NT2/D1 (cell line): ENCODE measurements around the gene PARP8.

Experiments used
- DNase-seq: peaks from one replicate; pipeline ENCODE4 v3.0.0-alpha.2; 2011; ENCODE audit warnings: low read depth, low spot score
- H3K27me3 ChIP-seq: 2 replicates; pipeline ENCODE4 v1.6.0; 2011; ENCODE audit warnings: mild to moderate bottlenecking; ENCODE audit not compliant: insufficient read length, insufficient read depth
- H3K36me3 ChIP-seq: 2 replicates; pipeline ENCODE4 v1.6.1; 2011; ENCODE audit warnings: mild to moderate bottlenecking, low read length, mixed read lengths; ENCODE audit not compliant: insufficient read depth, insufficient read length
- H3K4me1 ChIP-seq: 2 replicates; pipeline ENCODE4 v1.5.1; 2011; ENCODE audit not compliant: insufficient read depth, insufficient read length
- H3K4me3 ChIP-seq: 2 replicates; pipeline ENCODE4 v1.5.1; 2011; ENCODE audit warnings: low read depth; ENCODE audit not compliant: insufficient read length
- H3K9ac ChIP-seq: 2 replicates; pipeline ENCODE4 v1.6.0; 2011; ENCODE audit warnings: low read depth; ENCODE audit not compliant: insufficient read length
- H3K9me3 ChIP-seq: 2 replicates; pipeline ENCODE4 v1.5.1; 2011; ENCODE audit warnings: mild to moderate bottlenecking, low read length; ENCODE audit not compliant: insufficient read depth
- SUZ12 ChIP-seq: IDR thresholded peaks from 2 replicates; pipeline ENCODE4 v1.6.1; 2011; ENCODE audit not compliant: insufficient read length, insufficient read depth; ENCODE audit errors: extremely low read depth
- YY1 ChIP-seq: IDR thresholded peaks from 2 replicates; pipeline ENCODE4 v1.6.1; 2011; ENCODE audit not compliant: insufficient read length, insufficient read depth
- ZNF274 ChIP-seq: IDR thresholded peaks from 2 replicates; pipeline ENCODE4 v1.6.1; 2011; ENCODE audit warnings: mild to moderate bottlenecking, low read depth, low read length

Gene PARP8

DNA sequence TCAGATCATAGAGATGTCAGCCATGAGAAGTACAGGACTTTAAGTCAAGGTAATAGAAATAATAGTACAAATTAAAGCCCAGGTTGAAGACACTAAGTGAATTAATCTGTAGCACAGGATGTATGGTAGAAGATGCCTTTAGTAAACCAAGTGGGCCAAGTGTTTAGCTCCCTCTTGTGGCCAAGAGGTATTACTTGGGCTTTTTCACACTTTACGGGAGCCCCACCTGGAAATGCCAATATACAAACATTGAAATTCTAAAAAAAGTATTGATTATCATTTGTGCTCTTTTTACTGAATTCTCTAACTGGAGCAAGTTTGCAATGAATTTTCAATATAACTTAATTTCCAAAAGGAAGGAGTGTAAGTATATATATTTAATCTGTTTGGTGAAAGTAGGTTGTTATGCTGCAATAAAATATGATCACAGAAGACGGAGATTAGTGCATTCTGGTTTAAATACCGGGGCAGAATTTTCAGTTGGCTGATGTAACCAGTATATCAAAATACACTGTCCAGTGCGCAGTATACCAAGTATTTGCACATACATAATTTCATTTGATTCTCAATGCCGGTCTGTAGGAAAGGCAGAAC is 84.7 kb downstream of the PARP8 start:
- Histone ChIP-seq H3K9ac (no peak overlapping the region), H3K4me3 (no peak overlapping the region), H3K9me3 (no peaks in the 10 kb centered on the region), H3K27me3 (no peaks in the 10 kb centered on the region), H3K4me1 (no peaks in the 10 kb centered on the region), H3K36me3 (no peaks in the 10 kb centered on the region)
- DNase-seq: peak; percentile 9
- TF ChIP-seq YY1 (no peak), SUZ12 (no peak), ZNF274 (no peak)

DNA sequence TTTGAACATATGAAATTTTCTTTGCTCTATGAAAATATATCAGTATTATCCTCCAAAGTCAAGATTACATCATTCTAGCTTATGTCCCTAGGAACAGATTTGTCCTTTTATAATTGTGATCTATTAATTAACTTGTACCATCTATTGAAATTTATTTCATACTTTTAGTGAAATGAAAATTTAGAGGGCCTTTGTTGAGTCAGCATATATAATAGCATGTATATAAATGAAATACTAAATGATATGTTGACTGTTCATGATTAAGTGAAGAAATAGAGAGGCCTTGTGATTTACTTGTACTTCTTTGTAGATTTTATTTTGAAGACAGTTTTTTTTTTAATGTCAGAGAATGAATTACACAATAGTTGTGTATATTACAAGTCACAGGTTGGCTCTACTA is 86.4 kb downstream of the PARP8 start:
- TF ChIP-seq SUZ12 (no peak), YY1 (no peak), ZNF274 (no peak)
- Histone ChIP-seq H3K27me3 (no peaks in the 10 kb centered on the region), H3K9me3 (no peaks in the 10 kb centered on the region), H3K9ac (no peak overlapping the region), H3K4me3 (no peak overlapping the region), H3K4me1 (no peaks in the 10 kb centered on the region), H3K36me3 (no peaks in the 10 kb centered on the region)
- DNase-seq: no peak

DNA sequence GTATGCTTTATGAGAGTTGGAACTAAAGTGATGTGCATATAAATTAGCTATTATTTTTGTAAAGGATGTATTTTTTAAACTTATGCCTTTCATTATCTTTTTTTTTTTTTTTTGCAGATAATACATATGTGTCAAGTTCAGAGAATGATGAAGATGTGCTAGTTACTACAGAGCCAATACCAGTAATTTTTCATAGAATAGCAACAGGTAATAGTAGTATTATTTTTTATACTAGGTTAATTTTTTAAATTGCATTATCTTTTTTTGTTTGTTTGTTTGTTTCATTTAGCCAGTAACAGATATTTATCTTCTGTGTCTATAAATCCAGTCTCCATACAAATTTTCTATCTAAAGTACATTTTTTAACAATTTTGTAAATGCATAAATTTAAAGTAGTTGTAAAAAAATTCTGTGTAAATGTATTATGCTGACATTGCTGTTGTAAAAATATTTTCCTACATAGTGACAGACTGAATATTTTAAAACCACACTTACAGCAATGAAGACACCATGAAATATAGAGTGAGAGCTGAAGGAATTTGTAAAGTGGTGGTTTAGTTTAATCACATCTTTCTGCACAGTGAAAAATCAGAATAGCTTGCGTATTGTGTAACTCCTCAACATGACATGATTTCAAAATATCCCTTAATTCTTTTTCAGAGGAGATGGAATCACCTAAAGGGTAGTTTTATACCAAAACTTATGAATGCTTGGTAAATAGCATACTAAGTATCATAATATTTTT is 93.3 kb downstream of the PARP8 start:
- no peaks in the 10 kb centered on the region for H3K27me3 ChIP-seq
- DNase-seq: no peak
- no peak overlapping the region for H3K4me3 ChIP-seq
- no peaks in the 10 kb centered on the region for H3K9me3 ChIP-seq
- no peak for TF ChIP-seq ZNF274
- TF ChIP-seq YY1: no peak
- H3K4me1 ChIP-seq: no peaks in the 10 kb centered on the region
- no peak overlapping the region for H3K9ac ChIP-seq
- no peaks in the 10 kb centered on the region for H3K36me3 ChIP-seq

DNA sequence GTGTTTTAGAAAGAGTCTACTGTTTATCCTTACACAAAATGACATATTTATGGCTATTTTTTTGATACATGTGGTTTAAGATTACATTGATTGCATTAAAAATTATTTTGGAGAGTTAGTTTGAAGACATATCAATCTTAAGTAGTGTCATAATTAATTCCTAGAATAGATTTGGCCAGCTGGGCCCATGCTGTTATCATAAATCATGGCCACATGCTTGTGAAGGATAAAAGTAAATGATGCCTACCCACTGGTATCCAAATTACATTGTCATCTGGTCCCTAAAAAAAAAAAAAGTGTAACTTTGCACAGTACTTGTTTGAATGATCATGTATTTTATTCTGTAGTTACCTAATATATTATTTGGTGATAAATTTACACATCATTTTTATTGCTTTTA is 96.9 kb downstream of the PARP8 start:
- Histone ChIP-seq H3K4me3 (no peak overlapping the region), H3K9ac (no peak overlapping the region), H3K27me3 (no peaks in the 10 kb centered on the region), H3K4me1 (no peaks in the 10 kb centered on the region), H3K9me3 (no peaks in the 10 kb centered on the region), H3K36me3 (no peaks in the 10 kb centered on the region)
- DNase-seq: no peak
- TF ChIP-seq SUZ12 (no peak), ZNF274 (no peak), YY1 (no peak)

DNA sequence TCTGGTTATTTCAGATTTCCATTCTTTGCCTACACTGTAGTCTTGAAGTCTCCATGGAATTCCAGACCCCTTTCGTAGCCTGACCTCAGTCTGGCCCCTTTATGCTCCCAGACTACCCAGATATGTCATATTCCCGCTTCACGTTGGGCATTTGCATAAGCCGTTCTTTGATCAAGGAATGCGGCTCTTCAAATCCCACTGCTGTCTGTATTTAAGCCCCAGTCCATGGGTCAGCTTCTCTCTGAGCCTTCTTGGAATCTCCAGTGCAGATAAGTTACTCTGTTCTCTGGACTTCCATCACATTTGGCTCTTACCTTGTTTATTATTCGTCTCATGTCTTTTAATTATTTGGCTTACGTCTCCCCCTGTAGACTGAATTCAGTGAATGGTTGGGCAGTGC is 97.4 kb downstream of the PARP8 start:
- Histone ChIP-seq H3K9ac (no peak overlapping the region), H3K4me3 (no peak overlapping the region), H3K9me3 (no peaks in the 10 kb centered on the region), H3K27me3 (no peaks in the 10 kb centered on the region), H3K4me1 (no peaks in the 10 kb centered on the region), H3K36me3 (no peaks in the 10 kb centered on the region)
- DNase-seq: no peak
- TF ChIP-seq ZNF274 (no peak), YY1 (no peak), SUZ12 (no peak)

DNA sequence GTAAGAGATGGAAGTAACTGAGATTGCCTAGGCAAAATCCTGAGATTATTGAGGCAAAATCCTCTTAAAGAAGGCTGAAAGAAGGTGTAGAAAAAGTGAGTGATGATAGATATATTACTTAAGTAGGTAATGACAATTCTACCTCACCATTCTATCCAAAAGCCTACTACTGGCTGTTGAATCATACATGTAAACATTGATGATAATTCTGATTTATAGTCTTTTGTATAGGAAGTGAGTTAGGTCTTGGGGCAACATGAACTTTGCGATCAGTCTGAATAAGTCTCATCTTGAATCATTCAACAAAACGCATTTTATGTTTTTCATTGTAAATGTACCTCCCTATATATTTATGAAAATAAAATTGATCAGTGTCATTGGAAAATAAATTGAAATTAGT is 99.6 kb downstream of the PARP8 start:
- H3K4me3 ChIP-seq: no peak overlapping the region
- no peaks in the 10 kb centered on the region for H3K4me1 ChIP-seq
- DNase-seq: no peak
- H3K27me3 ChIP-seq: no peaks in the 10 kb centered on the region
- no peaks in the 10 kb centered on the region for H3K9me3 ChIP-seq
- TF ChIP-seq SUZ12 (no peak), YY1 (no peak), ZNF274 (no peak)
- no peak overlapping the region for H3K9ac ChIP-seq
- H3K36me3 ChIP-seq: no peaks in the 10 kb centered on the region

DNA sequence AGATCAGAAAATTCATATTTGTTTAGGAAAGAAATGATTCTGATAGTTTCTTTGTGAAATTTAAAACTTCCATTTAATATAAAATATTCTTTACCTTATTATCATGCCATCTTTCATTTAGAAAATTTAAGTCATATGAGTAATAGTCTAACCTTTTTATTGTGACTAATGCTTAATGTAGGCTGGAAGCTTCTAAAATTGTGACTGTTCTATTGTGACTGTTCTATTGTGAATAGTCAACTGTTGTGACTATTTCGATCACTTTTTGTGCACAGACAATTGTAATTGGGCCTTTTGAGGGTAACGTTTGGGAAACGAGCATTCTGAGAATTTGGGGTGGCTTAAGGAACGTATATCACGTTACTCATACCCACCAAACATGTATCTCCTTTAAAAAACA is 100.0 kb downstream of the PARP8 start:
- Histone ChIP-seq H3K9ac (no peak overlapping the region), H3K36me3 (no peaks in the 10 kb centered on the region), H3K4me3 (no peak overlapping the region), H3K27me3 (no peaks in the 10 kb centered on the region), H3K4me1 (no peaks in the 10 kb centered on the region), H3K9me3 (no peaks in the 10 kb centered on the region)
- DNase-seq: no peak
- no peak for TF ChIP-seq SUZ12
- TF ChIP-seq ZNF274: no peak
- TF ChIP-seq YY1: no peak
